ENCODE measurements around the gene PRRX2.
"Not testable (repeated sequence)": the region's sequence is repeated elsewhere in the genome, so short reads cannot be mapped to it uniquely, and the experiment has no call there.

The PRRX2 gene

DNA sequence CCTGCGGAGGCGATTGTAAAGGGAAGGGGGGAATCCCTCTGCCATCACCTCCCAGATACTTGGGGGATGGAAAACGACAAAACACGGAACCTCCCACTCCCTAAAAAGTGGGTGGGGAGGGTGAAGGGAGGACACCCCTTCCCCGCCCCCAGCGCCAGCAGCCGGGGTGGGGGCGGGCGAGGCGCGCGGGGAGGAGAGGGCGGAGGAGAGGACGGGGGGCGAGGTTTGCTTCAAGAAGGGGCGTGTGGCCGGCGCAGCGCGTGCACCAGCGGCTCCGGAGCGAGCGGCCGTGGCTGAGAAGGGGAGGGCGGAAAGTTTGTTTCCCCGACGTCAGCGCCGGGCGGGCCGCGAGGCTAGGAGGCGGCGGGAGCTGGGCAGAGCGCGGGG lies at the start of gene PRRX2:
Gene PRRX2, plus strand, starts transcription at position 259 of the 387 bp plus-strand sequence. CDS start 221 bp downstream, outside the sequence.
- no peak for DNase-seq

DNA sequence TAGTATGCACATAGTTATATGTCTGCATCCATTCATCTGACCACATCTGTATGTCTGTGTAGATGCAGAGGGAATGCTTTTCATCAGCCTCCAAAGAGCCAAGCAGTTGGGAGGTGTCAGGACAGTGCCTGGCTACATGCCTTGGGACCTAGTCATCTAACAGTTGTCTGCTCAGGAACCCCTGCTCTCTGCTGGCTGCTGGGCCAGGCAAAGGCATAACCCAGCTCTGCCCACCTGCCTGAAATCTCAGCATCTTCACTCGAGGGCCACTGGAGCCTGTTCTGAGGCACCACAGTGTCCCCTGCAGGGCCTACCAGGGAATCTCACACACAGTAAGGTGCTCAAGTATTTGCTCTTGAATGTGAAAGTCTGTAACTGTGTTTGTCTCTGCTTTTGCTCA lies 48.3 kb upstream of the PRRX2 start:
- DNase-seq: peak; percentile 26

DNA sequence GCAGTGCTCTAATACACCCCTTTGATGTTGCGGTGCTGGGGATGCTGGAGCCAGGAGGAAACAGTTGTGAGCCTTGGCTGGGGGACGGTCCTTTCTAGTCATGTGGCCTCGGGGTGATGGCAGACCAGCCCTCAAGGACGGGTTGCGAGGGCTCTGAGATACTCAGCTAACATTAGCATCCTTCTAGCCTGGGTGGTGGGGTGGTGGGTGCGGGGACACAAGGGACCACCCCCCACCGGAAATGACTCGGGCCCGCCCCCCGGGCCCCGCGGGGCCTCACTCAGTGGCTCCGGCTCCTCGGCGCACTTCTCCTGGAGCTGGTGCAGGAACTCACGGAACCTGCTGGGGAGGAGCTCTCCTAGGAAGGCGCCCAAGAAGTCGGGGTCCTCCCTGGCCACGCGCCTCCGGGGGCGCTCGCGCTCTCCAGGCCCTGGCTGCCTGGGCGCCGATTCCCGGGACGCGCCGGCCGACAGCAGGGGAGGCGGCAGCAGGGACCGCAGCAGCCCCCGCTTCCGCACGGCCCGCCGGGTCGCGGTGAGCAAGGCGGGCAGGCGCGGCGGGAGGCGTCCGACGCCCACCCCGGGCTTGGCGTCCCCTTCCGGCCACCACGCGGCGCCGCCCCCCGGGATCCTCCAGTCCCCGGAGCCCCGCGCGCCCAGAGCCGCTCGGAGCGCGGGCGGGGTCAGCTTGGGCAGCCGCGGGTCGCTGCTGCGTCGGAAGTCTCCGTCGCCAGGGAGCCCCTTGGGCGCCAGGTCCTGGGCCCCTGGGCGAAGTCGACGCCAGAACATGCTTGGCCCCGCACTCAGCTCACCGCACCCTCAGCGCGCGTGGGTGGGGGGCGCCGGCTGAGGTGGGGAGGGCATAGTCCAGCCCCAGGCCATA lies 45.4 kb upstream of the PRRX2 start:
- no peak for DNase-seq

DNA sequence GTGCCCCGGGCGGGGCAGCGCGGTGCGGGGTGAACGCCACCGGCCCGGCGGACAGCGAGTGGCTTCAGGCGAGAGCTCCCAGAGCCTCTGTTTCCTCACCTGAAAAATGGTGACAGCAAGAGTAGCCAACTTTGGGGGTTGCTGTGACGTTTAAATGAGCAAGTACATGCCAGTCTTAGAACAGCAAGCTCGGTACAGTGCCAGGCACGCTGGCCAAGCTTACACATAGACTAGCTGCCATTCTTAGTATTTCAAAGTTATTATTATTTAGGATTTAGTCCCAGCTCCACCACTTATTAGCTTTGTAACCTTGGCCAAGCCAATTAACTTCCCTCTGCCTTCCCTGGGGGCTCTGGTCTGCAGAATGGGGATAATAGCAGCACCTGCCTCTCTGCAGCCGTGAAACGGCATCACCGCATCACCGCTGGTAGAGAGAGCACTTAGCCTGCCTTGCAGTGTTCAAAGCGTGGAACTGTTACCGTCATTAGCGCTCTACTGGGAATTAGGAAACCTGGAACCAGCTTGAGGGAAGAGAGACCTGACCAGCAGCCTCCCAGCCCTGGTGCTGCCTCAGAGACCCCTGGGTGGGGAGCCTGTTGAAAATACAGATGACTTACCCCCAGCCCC lies 44.7 kb upstream of the PRRX2 start, which contains the start of gene C9orf50:
Gene C9orf50, minus strand, starts transcription at position 433 of the 627 bp plus-strand sequence. CDS start 527 bp downstream, outside the sequence.
- DNase-seq: no peak

DNA sequence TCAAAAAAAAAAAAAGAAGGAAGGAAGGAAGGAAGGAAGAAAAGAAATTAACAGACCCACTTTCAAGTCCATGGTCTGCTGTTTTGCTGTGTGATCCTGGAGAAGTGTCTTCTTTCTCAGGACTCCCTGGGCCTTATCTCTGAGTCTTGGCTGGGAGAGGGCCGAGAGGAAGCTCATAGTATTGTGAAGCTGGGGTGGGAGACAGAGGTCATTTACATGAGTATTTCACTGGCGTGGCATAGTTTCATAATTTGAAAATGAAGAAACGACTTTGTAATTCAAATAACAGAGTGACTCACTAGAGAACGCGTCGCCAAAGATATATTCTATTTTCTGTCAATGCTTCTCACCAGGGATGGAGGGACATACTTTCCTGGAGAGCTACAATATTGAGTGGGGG lies 42.1 kb upstream of the PRRX2 start:
- no peak for DNase-seq

DNA sequence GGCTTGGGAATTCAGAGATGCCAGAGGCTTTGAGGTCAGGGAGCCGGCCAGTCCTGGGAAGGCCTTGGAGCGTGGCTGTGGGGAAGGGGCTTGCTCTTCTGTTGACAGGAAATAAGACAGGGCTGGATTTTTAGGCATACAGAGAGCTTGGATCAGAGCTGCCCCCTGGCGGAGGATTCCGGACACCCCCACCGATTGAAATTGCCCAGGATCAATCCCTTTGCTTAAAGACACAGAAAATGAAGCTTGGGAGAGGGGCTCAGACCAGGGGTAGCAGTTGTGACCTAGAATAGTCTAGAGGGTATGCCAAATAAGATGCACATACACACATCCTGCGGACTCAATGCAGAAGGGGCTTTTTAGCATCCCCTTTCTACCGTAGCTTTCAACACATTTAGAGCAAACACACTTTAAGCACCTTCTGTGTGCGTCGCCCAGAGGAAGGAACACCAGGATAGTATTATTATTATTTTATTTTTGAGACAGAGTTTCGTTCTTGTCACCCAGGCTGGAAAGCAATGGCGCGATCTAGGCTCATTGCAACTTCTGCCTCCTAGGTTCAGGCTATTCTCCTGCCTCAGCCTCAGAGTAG lies 41.2 kb upstream of the PRRX2 start:
- peak; percentile 62 for DNase-seq

DNA sequence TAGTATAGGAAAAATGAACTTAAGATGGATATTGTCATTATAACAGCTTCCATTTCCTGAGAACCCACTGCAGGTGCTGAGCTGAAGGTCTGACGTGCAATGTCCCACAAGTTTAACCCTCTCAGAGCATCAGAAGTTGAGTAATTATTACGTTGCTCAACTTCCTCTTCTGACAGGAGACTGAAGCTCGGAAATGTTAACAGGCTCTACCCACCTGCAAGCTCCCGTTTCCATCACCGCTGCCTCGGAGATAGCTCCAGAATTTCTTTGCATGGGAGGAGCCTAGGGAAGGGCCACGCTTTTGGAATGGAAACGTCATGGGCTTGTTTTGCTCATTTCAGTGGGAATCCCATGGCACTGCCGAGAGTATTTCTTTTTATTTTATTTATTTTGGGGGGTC lies 40.5 kb upstream of the PRRX2 start:
- DNase-seq: peak; percentile 36

DNA sequence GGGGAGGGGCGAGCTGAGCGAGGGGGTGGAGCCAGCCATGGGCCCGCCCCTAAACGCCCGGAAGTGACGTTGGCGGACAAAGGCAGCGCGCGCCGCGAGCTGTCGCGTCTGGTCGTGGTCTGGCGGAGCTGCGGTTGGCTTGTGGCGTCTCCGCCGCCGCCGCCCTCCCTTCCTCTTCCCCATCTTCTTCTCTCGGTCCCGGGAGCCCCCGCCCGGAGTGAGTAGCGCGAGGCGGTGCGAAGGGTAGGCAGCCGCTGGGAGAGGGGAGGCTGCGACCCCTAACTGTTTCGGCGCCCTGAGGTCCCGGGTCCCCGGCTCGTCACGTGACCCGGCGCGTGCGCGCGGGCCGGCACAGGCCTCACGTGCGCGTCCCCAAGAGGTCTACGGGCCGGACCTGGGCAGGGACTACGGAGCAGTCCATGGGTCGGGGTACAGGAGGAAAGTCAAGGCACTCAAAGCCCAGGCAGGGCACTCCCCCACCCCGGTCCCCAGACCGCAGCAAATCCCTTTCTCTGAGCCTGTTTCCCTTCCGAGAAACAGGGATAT lies 39.3 kb upstream of the PRRX2 start, which contains the start of gene NTMT1:
Gene NTMT1, plus strand, starts transcription at position 85 of the 546 bp plus-strand sequence. CDS start 6,541 bp downstream, outside the sequence.
- peak; percentile 90 for DNase-seq

DNA sequence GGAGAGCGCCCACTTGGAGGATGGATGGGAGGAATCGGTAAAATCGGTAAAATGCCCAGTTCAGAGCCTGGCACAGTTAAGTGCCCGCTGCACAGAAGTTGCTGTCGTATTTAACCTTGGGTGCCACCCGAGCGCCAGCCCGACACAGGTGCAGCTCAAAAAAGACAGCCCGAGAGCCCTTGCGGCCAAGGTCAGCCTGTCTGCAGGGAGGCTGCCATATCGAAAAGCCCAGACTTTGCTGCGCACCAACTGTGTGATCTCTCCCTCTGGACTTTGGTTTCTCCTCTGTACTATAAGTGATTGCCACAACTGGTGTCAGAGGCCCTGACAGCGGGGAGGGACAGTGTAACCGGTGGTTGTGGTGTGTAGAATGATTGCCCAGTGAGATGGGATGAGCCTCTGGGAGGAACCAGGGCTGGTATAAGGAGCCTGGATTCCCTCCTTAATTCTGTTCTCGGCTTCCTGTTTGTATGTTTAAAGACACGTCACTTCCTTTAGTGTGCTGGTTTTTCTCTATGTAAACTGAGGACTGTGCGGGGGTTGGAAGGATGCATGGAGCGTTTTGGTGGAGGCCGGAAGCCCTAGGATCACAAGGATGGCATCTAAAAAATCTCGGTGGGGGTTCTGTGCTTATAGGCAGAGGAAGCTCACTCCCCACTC lies 38.7 kb upstream of the PRRX2 start:
- DNase-seq: peak; percentile 31

DNA sequence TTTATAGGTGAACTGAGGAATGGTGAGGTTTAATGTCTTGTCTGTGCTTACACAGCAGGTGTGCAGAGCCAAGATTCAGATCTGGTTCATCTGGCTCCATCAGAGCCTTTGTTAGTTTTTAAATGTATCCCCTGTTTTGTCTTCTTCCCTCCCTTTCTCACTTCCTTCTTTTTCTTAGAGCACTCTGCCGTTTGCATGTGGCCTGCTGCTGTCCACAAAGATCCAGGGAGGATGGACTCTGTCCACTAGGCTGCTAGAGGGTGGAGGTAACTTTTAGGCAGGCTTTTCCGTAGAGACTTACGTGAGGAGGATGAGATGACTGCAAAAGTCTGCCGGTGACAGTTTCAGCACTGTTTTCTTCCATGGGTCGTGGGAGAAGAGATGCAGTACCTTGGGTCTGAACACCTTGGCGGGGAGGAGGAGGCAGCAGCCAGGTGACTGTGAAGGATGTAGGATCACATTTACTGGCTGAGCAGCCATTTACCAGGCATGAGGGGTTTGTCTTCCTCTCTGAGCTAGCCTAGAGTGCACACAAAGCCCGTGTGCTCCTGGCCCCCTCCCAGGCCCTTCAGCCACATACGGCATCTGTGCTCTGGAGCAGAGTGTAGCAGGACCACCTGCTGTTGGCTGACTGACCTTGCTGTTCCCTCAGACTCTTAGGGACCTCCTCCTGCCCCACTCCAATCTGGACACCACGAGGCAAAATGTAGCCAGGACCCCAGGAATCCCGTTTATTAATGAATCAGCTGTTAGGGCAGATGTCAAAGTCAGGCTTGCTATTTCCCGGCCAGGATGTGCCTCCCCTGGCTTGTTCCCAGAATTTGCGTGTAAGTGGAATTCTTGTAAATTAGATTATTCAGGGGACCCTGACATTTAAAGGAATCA lies 37.6 kb upstream of the PRRX2 start:
- DNase-seq: no peak

DNA sequence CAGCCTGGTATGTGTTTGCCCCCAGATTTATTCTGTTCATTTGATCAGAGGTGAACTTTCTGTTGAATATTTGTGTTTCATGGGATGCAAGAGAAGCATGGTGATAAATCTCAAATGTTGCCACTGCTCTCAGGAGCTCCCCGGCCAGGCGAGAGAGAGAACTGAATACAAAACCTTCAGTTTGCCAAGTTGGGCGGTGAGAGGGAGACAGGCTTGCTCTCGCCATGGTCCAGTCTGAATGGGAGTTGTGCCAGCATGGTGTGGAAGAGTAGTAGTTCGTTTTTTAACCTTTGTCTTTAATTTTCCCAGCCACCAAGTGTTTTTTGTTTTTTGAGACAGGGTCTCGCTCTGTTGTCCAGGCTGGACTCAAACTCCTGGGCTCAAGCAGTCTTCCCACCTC lies 36.7 kb upstream of the PRRX2 start:
- DNase-seq: no peak

DNA sequence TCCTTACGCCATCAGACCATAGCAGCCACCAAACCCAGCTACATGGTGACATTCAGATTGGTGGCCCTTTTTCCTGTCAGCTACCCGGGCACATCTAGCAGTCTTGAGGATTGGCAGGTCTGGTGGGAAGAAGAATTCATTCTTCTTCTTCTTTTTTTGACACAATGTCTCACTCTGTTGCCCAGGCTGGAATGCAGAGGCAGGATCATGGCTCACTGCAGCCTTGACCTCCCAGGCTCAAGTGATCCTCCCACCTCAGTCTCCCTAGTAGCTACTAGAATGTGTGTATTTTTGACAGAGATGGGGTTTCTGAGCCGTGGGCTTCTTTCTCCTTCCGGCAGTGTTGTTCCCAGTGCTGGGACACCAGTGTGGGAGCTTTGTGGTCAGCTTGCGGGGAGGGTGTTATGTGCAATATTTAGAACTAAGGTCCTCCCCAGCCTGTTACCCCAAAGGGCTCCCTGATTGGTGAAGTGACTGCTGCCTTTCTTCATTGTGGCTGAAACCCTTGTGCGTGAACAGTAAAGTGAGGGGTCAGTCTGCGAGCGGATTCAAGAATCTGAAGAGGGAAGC lies 36.1 kb upstream of the PRRX2 start:
- DNase-seq: no peak

DNA sequence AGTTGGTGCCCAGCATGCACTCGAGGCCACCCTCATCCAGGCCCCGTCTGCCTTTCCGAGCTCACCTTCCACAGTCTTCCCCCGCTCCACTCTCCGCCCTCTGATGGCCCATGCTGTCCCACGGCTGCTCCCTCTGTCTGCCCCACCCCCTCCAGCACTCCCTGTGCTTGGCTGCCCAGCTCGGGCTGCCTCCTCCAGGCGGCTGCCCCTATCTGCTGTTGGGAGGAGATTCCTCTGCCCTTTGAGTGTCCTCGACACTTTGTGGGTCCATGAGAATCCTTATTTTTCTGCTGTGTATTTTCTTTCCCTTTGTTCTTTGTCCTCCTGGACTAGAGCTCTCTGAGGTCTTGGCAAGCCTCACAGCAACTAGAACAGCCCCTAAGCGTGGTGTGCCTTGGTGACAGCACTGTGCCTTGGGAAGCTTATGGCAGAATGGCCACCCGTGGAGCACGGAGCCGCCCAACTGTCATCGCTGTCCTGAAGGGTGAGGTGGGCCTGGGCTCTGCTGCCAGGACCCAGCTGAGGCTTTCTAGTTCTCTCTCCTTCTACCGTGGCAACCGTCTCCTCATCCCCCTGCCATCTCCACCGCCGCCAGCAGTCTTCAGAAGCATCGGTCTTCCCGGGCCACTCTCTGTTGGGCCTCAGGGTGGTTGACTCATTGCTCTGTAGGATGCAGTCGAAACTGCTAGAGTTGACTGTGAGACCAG lies 34.3 kb upstream of the PRRX2 start:
- DNase-seq: peak; percentile 25

DNA sequence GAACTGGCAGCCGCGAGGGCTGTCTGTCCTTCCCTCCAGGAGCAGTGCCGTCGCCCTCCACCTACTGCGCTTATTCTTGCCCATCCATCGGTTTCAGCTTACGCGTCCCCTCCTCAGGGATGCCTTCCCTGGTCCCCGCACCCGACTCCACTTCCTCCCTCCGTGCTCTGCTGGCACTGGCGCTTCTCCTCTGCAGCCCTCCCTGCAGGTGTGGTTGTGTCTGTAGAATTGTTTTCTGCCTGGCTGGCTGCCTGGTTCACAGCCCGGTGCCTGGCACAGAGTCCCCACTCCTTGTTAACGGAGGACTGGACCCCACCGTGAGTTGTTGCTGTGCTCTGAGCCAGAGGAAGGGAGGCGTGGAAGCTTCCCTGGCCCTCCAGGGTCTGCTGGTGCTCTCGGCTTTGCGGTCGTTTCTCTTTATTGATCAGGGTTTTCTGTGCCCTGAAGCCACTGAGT lies 33.7 kb upstream of the PRRX2 start:
- no peak for DNase-seq

DNA sequence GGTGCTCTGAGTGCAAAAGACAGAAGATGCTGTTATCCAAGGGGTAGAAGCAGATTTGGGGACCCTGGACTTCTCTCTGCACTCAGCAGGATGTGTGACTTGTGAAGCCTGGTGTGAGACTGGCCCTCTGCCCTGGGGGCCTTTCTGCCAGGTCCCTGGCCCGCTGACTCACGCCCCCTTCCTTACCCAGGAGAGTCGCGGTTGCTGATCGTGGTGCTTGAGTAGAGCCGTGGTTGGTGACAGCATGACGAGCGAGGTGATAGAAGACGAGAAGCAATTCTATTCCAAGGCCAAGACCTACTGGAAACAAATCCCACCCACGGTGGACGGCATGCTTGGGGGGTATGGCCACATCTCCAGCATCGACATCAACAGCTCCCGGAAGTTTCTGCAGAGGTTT lies 33.0 kb upstream of the PRRX2 start:
- no peak for DNase-seq

DNA sequence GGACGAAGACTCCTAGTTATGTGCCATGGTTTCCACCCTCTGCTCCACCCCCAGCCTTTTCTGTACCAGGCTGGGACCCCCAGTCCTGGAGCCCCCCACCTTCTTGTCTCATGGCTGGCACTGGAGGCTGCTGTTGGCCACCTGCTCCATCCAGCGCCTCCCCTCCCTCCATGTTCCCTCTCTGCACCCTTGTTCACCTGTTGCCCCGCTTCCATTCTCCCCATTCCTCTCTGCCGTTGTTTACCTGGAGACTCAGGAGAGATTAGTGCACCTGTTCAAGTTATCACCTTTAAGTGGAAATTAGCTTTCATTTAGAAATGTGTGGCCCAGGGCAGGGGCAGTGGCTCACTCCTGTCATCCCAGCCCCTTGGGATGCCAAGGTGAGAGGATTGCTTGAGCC lies 32.2 kb upstream of the PRRX2 start:
- no peak for DNase-seq

DNA sequence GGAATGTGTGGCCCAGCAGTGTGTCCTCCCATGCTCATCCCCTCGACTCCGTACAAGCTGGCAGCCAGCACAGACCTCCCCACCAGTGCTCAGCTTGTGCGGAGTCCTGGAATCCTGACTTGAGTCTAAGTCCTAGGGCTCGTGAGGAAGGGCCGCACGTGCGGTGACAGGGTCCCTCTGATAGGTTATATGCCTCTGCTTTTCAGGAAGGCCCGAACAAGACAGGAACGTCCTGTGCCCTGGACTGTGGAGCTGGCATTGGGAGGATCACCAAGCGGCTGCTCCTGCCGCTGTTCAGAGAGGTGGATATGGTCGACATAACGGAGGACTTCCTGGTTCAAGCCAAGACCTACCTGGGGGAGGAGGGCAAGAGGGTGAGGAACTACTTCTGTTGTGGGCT lies 31.6 kb upstream of the PRRX2 start:
- no peak for DNase-seq

DNA sequence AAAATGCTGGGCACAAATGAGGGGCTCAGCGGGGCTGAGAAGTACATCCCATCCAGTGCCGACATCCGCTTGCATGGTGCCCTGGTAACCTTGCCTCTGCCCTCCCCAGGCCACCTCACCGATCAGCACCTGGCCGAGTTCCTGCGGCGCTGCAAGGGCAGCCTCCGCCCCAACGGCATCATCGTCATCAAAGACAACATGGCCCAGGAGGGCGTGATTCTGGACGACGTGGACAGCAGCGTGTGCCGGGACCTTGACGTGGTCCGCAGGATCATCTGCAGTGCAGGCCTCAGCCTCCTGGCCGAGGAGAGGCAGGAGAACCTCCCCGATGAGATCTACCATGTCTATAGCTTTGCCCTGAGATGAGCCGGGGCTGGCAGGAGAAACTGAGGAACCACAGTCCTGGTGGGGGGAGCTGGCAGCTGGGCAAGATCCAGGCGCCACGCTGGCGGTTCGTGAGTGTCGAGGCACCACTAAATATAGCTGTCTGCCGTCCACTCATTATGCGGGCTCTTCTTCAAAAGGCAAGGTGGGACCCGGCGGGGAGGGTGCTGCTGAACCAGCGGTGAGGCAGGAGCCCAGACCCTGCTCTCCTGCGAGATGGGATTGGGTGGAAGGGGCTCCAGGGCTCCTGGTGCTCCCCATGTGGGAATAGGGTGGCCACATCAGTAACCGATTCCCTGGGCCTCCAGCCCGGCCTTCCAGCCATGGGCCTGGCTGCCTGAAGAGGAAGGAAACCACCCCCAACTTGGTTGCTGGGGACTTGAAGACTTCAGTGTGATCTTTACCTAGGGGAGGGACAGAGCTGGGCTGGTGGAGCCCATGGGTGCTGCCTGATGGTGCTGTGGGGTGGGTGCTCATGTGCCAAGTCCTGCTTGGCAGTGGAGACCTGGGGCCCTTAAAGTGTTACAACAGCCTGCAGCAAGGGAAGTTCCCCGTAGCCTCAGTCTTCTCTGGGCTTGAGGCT lies 30.1 kb upstream of the PRRX2 start:
- no peak for DNase-seq

DNA sequence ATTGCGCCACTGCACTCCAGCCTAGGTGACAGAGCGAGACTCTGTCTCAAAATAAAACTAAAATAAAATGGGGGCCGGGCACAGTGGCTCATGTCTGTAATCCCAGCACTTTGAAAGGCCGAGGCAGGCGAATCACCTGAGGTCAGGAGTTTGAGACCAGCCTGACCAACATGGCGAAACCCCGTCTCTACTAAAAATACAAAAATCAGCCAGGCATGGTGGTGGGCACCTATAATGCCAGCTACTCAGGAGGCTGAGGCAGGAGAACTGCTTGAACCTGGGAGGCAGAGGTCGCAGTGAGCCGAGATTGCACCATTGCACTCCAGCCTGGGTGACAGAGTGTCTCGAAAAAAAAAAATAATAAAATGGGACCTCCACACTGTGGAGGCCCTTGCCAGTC lies 29.1 kb upstream of the PRRX2 start:
- not testable (repeated sequence) for DNase-seq
